IMR-90 (cell line): ENCODE results near the gene LARP4B.

Experiments
- BHLHE40 ChIP-seq: fragments of 150-350 bp; IDR thresholded peaks from 2 replicates; pipeline ENCODE4 v1.6.1; 2016; ENCODE audit warnings: mild to moderate bottlenecking, low read depth, low read length
- CHD1 ChIP-seq: IDR thresholded peaks from 2 replicates; pipeline ENCODE4 v1.6.1; 2012; ENCODE audit warnings: low read depth, low read length, improper control_type of control experiment
- CTCF ChIP-seq: conservative IDR thresholded peaks from 2 replicates; pipeline ENCODE4 v1.5.1; 2012; ENCODE audit warnings: mild to moderate bottlenecking, low read depth, low read length, improper control_type of control experiment
- FOS ChIP-seq: fragments of 150-350 bp; IDR thresholded peaks from 2 replicates; pipeline ENCODE4 v1.6.1; 2016; ENCODE audit warnings: low read depth, low read length
- MAFK ChIP-seq: IDR thresholded peaks from 2 replicates; pipeline ENCODE4 v1.6.1; 2012; ENCODE audit warnings: low read depth, low read length, improper control_type of control experiment
- MAZ ChIP-seq: IDR thresholded peaks from 2 replicates; pipeline ENCODE4 v1.6.1; 2012; ENCODE audit warnings: low read depth, mild to moderate bottlenecking, low read length, improper control_type of control experiment, moderate library complexity, borderline replicate concordance
- MXI1 ChIP-seq: IDR thresholded peaks from 2 replicates; pipeline ENCODE4 v1.6.1; 2012; ENCODE audit warnings: low read depth, mild to moderate bottlenecking, low read length, moderate library complexity, borderline replicate concordance
- NFE2L2 ChIP-seq: fragments of 150-350 bp; IDR thresholded peaks from 2 replicates; pipeline ENCODE4 v1.6.1; 2016; ENCODE audit warnings: low read depth, mild to moderate bottlenecking, low read length
- POLR2A ChIP-seq: IDR thresholded peaks from 2 replicates; pipeline ENCODE4 v1.6.1; 2012; ENCODE audit warnings: mild to moderate bottlenecking, low read depth, low read length
- RAD21 ChIP-seq: IDR thresholded peaks from 2 replicates; pipeline ENCODE4 v1.6.1; 2012; ENCODE audit warnings: low read length, improper control_type of control experiment
- RCOR1 ChIP-seq: IDR thresholded peaks from 2 replicates; pipeline ENCODE4 v1.6.1; 2012; ENCODE audit warnings: mild to moderate bottlenecking, low read length, improper control_type of control experiment; ENCODE audit not compliant: insufficient replicate concordance
- SMC3 ChIP-seq: fragments of 150-350 bp; IDR thresholded peaks from 2 replicates; pipeline ENCODE4 v1.6.1; 2016; ENCODE audit warnings: low read depth, mild to moderate bottlenecking, antibody characterized with exemption, low read length, moderate library complexity

GRCh38 chr10:865924-866576, 65.5 kb downstream of the LARP4B start:
- no peak for TF ChIP-seq BHLHE40
- TF ChIP-seq CTCF: no peak
- TF ChIP-seq POLR2A: no peak
- no peak for TF ChIP-seq MAFK
- TF ChIP-seq FOS: no peak
- no peak for TF ChIP-seq RAD21
- no peak for TF ChIP-seq MAZ
- no peak for TF ChIP-seq RCOR1
- TF ChIP-seq NFE2L2: no peak
- TF ChIP-seq SMC3: no peak
- TF ChIP-seq MXI1: no peak
- no peak for TF ChIP-seq CHD1
